Measurements from ENCODE around the gene ATF5. TPM values are rescaled to one million over a fixed set of nuclear protein-coding genes. Genes with fewer than 3 reads are reported as not detected.

The ATF5 gene
- total RNA-seq, 6 experiments from 2014 or later = 475 to 1,724 (median 619) TPM

GRCh38 chr19:49892716-49893115 lies 36.3 kb upstream of the ATF5 start:
- no peak for ATAC-seq
- Histone ChIP-seq H3K4me3 (no peak overlapping the region), H3K27me3 (no peaks in the 10 kb centered on the region), H3K27ac (no peak overlapping the region), H3K36me3 (no peaks in the 10 kb centered on the region), H3K4me1 (peaks cover 0 to 7% (median 0%) of the 10 kb centered on the region in 4 donors), H3K9me3 (no peaks in the 10 kb centered on the region)
- no CpG with 5 or more reads among the region's 1 CpG for WGBS (ENCODE audit: insufficient coverage, low coverage, low lambda C conversion rate, missing lambda C conversion rate)
- no peak for TF ChIP-seq POLR2A (IDR thresholded peaks at IDR 0.05)
- no peak for TF ChIP-seq CTCF (IDR thresholded peaks at IDR 0.05)
- intact Hi-C loops (cut with DNase I) = no loop called here
- no peak for DNase-seq

GRCh38 chr19:49894011-49894664 lies 34.9 kb upstream of the ATF5 start:
- WGBS (ENCODE audit: insufficient coverage, low coverage, low lambda C conversion rate, missing lambda C conversion rate) = 86% methylated on average over 4 of the region's 18 CpGs
- Histone ChIP-seq H3K27me3 (no peaks in the 10 kb centered on the region), H3K9me3 (no peaks in the 10 kb centered on the region), H3K4me1 (peaks cover 0 to 7% (median 0%) of the 10 kb centered on the region in 4 donors), H3K27ac (no peak overlapping the region), H3K36me3 (no peaks in the 10 kb centered on the region), H3K4me3 (no peak overlapping the region)
- TF ChIP-seq CTCF (IDR thresholded peaks at IDR 0.05) = no peak
- no peak for TF ChIP-seq POLR2A (IDR thresholded peaks at IDR 0.05)
- intact Hi-C loops (cut with DNase I) = no loop called here
- ATAC-seq = no peak
- no peak for DNase-seq

- no peak for DNase-seq
- Histone ChIP-seq H3K9me3 (no peaks in the 10 kb centered on the region), H3K27me3 (no peaks in the 10 kb centered on the region), H3K4me3 (no peak overlapping the region), H3K27ac (no peak overlapping the region), H3K4me1 (peaks cover 0 to 5% (median 0%) of the 10 kb centered on the region in 4 donors), H3K36me3 (no peaks in the 10 kb centered on the region)
- ATAC-seq = no peak
- intact Hi-C loops (cut with DNase I) = no loop called here
- TF ChIP-seq POLR2A (IDR thresholded peaks at IDR 0.05) = no peak
- TF ChIP-seq CTCF (IDR thresholded peaks at IDR 0.05) = no peak
- WGBS (ENCODE audit: insufficient coverage, low coverage, low lambda C conversion rate, missing lambda C conversion rate) = 87% methylated on average over 3 of the region's 17 CpGs
These were observed 34.0 kb upstream of the ATF5 start for GRCh38 chr19:49894879-49895565.

- TF ChIP-seq POLR2A (IDR thresholded peaks at IDR 0.05) (no peak), CTCF (IDR thresholded peaks at IDR 0.05) (no peak)
- DNase-seq (no peak), ATAC-seq (no peak)
- no peak overlapping the region for H3K4me3 ChIP-seq
- no peak overlapping the region for H3K27ac ChIP-seq
- 87% methylated on average over 3 of the region's 17 CpGs for WGBS (ENCODE audit: insufficient coverage, low coverage, low lambda C conversion rate, missing lambda C conversion rate)
- H3K9me3 ChIP-seq = no peaks in the 10 kb centered on the region
- H3K4me1 ChIP-seq = no peaks in the 10 kb centered on the region
- H3K27me3 ChIP-seq = no peaks in the 10 kb centered on the region
- no peaks in the 10 kb centered on the region for H3K36me3 ChIP-seq
- intact Hi-C loops (cut with DNase I) = no loop called here
These were observed 33.3 kb upstream of the ATF5 start for GRCh38 chr19:49895566-49896297.

Measured in right lobe of liver (tissue), 6 donors.